ENCODE data around the gene AOPEP. TPM values are rescaled to one million over a fixed set of nuclear protein-coding genes. Genes with fewer than 3 reads are reported as not detected.
A peak's percentile ranks its signal among the peaks of the same experiment; 100 is the strongest.

AOPEP gene
- total RNA-seq, 1 donor from 2014 or later = 24.8 TPM

- DNase-seq (ENCODE audit: low read depth, low spot score) = no peak
- Mint-ChIP-seq H3K27ac (ENCODE audit: unreplicated experiment) (no peak overlapping the region), H3K4me1 (peaks cover 8% of the 10 kb centered on the region), H3K27me3 (ENCODE audit: low read depth) (no peaks in the 10 kb centered on the region), H3K4me3 (no peak overlapping the region), H3K9me3 (no peaks in the 10 kb centered on the region), H3K36me3 (ENCODE audit: low read depth) (no peaks in the 10 kb centered on the region)
- no peak for TF ChIP-seq CTCF (conservative IDR thresholded peaks at IDR 0.05)
These were observed 22.9 kb upstream of the AOPEP start for GRCh38 chr9:94703488-94704140.

- Mint-ChIP-seq H3K27ac (ENCODE audit: unreplicated experiment) (peak overlapping the region; percentile 27), H3K4me1 (peaks cover 8% of the 10 kb centered on the region), H3K27me3 (ENCODE audit: low read depth) (no peaks in the 10 kb centered on the region), H3K4me3 (no peak overlapping the region), H3K9me3 (no peaks in the 10 kb centered on the region), H3K36me3 (ENCODE audit: low read depth) (no peaks in the 10 kb centered on the region)
- no peak for DNase-seq (ENCODE audit: low read depth, low spot score)
- no peak for TF ChIP-seq CTCF (conservative IDR thresholded peaks at IDR 0.05)
These were observed 21.3 kb upstream of the AOPEP start for GRCh38 chr9:94705162-94705702.

GRCh38 chr9:94706922-94707321 lies 19.6 kb upstream of the AOPEP start:
- H3K9me3 Mint-ChIP-seq = no peaks in the 10 kb centered on the region
- no peaks in the 10 kb centered on the region for H3K36me3 Mint-ChIP-seq (ENCODE audit: low read depth)
- no peak overlapping the region for H3K4me3 Mint-ChIP-seq
- H3K27me3 Mint-ChIP-seq (ENCODE audit: low read depth) = no peaks in the 10 kb centered on the region
- no peak for TF ChIP-seq CTCF (conservative IDR thresholded peaks at IDR 0.05)
- DNase-seq (ENCODE audit: low read depth, low spot score) = no peak
- H3K27ac Mint-ChIP-seq (ENCODE audit: unreplicated experiment) = no peak overlapping the region
- H3K4me1 Mint-ChIP-seq = peaks cover 8% of the 10 kb centered on the region

- Mint-ChIP-seq H3K36me3 (ENCODE audit: low read depth) (no peaks in the 10 kb centered on the region), H3K27me3 (ENCODE audit: low read depth) (no peaks in the 10 kb centered on the region), H3K9me3 (no peaks in the 10 kb centered on the region), H3K4me3 (no peak overlapping the region), H3K4me1 (no peaks in the 10 kb centered on the region), H3K27ac (ENCODE audit: unreplicated experiment) (no peak overlapping the region)
- no peak for TF ChIP-seq CTCF (conservative IDR thresholded peaks at IDR 0.05)
- DNase-seq (ENCODE audit: low read depth, low spot score) = no peak
These were observed 12.9 kb upstream of the AOPEP start for GRCh38 chr9:94713436-94714215.

- no peak overlapping the region for H3K27ac Mint-ChIP-seq (ENCODE audit: unreplicated experiment)
These were observed 12.0 kb upstream of the AOPEP start for GRCh38 chr9:94714494-94714893.

More at GRCh38 chr9:94714494-94714893, 12.0 kb upstream of the AOPEP start:
- Mint-ChIP-seq H3K27me3 (ENCODE audit: low read depth) (no peaks in the 10 kb centered on the region), H3K4me1 (no peaks in the 10 kb centered on the region), H3K4me3 (no peak overlapping the region), H3K9me3 (no peaks in the 10 kb centered on the region), H3K36me3 (ENCODE audit: low read depth) (no peaks in the 10 kb centered on the region)
- TF ChIP-seq CTCF (conservative IDR thresholded peaks at IDR 0.05) = no peak
- DNase-seq (ENCODE audit: low read depth, low spot score) = no peak
